Measurements from ENCODE around the gene TRAPPC14. TPM values are rescaled to one million over a fixed set of nuclear protein-coding genes. Genes with fewer than 3 reads are reported as not detected.

Gene TRAPPC14
- total and polyA plus RNA-seq, 2 of the 13 experiments (the other 11 are each of a cell fraction or from before 2014, with no cell fraction given), result 4.7 to 9.6 TPM

DNA sequence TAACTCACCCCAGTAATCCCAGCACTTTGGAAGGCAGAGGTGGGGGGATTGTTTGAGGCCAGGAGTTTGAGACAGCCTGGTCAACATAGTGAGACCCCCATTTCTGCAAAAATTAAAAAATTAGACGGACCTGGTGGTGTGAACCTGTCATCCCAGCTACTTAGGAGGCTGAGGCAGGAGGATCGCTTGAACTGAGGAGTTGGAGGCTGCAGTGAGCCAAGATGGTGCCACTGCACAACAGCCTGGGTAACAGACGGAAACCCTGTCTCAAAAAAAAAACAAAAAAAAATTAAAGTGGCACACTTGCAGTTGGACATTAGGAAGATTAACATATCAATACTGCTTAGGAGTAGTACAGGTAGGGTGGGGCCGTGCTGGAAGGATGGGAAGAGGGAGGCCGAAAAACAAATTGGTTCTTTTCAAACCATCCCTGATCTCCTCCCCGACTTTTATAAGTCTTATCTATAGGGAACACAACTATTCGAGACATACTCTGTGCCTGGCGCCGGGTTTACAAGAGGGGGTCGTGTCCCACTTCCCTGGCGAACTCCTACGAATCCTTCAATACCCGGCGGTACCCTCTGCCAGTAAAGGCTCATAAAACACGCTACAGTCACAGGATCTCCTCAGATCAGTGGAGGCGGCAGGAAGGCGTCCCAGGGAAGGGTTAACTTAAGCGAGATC, 40.0 kb downstream of the TRAPPC14 start (continued):
- TF ChIP-seq GABPA (IDR thresholded peaks at IDR 0.05; ENCODE audit: low read depth, low read length) (no peak), GABPA (CRISPR knock-in tag; IDR thresholded peaks at IDR 0.05; ENCODE audit: low read depth) (no peak), ELF4 (CRISPR knock-in tag; IDR thresholded peaks at IDR 0.05; ENCODE audit: borderline replicate concordance) (0 out of 2 replicates have a peak, but pooled peaks have one; percentile 37), NR3C1 (CRISPR knock-in tag; IDR thresholded peaks at IDR 0.05) (no peak)

DNA sequence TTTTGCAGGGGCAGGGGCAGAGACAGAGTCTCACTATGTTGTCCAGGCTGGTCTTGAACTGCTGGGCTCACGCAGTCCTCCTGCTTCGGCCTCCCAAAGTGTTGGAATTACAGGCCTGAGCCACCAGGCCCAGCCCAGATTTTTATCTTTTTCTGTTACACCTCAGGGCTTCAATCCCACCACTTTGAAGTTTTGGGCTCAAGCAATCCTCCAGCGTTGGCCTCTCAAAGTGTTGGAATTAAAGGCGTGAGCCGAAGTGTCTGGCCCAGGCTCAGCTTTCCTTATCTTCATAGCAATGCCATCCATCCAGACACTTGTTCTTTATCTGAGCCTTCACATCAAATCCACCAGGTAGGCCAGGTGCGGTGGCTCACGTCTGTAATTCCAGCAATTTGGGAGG, 43.5 kb downstream of the TRAPPC14 start:
- Histone ChIP-seq H3K27ac (ENCODE audit: extremely low read length, insufficient read depth, low read length) (no peak overlapping the region), H3K4me3 (replicated peaks in 1 of 3; ENCODE audit: insufficient read depth in 1 of 3, low read depth in 2 of 3, low read length in 3 of 3) (no peak overlapping the region), H4K20me1 (ENCODE audit: insufficient read depth, low read length) (no peaks in the 10 kb centered on the region), H3K27me3 (ENCODE audit: control insufficient read depth in 1 of 2, insufficient read depth in 2 of 2, low read length in 2 of 2) (no peaks in the 10 kb centered on the region; a peak in 1 of 5 replicates), H3K9ac (ENCODE audit: insufficient read depth, low read depth, low read length) (no peak overlapping the region), H3K9me3 (ENCODE audit: low read length) (no peaks in the 10 kb centered on the region), H3K4me2 (ENCODE audit: low read depth, low read length) (no peak overlapping the region), H2AFZ (ENCODE audit: low read length) (no peak overlapping the region), H3K79me2 (ENCODE audit: insufficient read depth, low read length) (peaks cover 8% of the 10 kb centered on the region), H3K4me1 (ENCODE audit: insufficient read depth, low read length) (peaks cover 29% of the 10 kb centered on the region), H3K36me3 (replicated peaks in 1 of 2; ENCODE audit: control insufficient read depth in 1 of 2, insufficient read depth in 2 of 2, low read length in 2 of 2) (peaks cover 4 to 19% of the 10 kb centered on the region in 2 experiments; a peak in 3 of 5 replicates)
- DNase-seq (ENCODE audit: low spot score) (no peak), FAIRE-seq (no peak), ATAC-seq (no peak)
- ChIA-PET POLR2A (no interaction called here), CTCF (ENCODE audit: low intra/inter-chr PET ratio, low total read pairs) (no interaction called here)
- in situ Hi-C loops (cut with HindIII; ENCODE audit: extremely low pct_ligation_motif_present, low pct_unique_long_range_greater_than_20kb) (no loop called here), intact Hi-C loops (cut with micrococcal nuclease; ENCODE audit: unreplicated experiment) (no loop called here)
- WGBS (ENCODE audit: low lambda C conversion rate), result 97% methylated on average over 7 of the region's 7 CpGs
- BruUV-seq (replicated peaks), result no TSS peak
- TF ChIP-seq, protein P1, sequence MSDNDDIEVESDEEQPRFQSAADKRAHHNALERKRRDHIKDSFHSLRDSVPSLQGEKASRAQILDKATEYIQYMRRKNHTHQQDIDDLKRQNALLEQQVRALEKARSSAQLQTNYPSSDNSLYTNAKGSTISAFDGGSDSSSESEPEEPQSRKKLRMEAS (IDR thresholded peaks at IDR 0.05), result no peak
- TF ChIP-seq WIZ (CRISPR knock-in tag; IDR thresholded peaks at IDR 0.05) (no peak), ZNF234 (CRISPR knock-in tag; conservative IDR thresholded peaks at IDR 0.05) (no peak), ZMYM2 (CRISPR knock-in tag; IDR thresholded peaks at IDR 0.05) (no peak), MED8 (CRISPR knock-in tag; IDR thresholded peaks at IDR 0.05; ENCODE audit: insufficient replicate concordance) (no peak)
- TF ChIP-seq, protein P2, sequence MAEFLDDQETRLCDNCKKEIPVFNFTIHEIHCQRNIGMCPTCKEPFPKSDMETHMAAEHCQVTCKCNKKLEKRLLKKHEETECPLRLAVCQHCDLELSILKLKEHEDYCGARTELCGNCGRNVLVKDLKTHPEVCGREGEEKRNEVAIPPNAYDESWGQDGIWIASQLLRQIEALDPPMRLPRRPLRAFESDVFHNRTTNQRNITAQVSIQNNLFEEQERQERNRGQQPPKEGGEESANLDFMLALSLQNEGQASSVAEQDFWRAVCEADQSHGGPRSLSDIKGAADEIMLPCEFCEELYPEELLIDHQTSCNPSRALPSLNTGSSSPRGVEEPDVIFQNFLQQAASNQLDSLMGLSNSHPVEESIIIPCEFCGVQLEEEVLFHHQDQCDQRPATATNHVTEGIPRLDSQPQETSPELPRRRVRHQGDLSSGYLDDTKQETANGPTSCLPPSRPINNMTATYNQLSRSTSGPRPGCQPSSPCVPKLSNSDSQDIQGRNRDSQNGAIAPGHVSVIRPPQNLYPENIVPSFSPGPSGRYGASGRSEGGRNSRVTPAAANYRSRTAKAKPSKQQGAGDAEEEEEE (CRISPR knock-in tag; IDR thresholded peaks at IDR 0.05; ENCODE audit: borderline replicate concordance), result no peak
- TF ChIP-seq, protein P3, sequence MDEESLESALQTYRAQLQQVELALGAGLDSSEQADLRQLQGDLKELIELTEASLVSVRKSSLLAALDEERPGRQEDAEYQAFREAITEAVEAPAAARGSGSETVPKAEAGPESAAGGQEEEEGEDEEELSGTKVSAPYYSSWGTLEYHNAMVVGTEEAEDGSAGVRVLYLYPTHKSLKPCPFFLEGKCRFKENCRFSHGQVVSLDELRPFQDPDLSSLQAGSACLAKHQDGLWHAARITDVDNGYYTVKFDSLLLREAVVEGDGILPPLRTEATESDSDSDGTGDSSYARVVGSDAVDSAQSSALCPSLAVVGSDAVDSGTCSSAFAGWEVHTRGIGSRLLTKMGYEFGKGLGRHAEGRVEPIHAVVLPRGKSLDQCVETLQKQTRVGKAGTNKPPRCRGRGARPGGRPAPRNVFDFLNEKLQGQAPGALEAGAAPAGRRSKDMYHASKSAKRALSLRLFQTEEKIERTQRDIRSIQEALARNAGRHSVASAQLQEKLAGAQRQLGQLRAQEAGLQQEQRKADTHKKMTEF (CRISPR knock-in tag; IDR thresholded peaks at IDR 0.05), result no peak
- TF ChIP-seq, protein P4, sequence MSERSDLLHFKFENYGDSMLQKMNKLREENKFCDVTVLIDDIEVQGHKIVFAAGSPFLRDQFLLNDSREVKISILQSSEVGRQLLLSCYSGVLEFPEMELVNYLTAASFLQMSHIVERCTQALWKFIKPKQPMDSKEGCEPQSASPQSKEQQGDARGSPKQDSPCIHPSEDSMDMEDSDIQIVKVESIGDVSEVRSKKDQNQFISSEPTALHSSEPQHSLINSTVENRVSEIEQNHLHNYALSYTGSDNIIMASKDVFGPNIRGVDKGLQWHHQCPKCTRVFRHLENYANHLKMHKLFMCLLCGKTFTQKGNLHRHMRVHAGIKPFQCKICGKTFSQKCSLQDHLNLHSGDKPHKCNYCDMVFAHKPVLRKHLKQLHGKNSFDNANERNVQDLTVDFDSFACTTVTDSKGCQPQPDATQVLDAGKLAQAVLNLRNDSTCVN (CRISPR knock-in tag; IDR thresholded peaks at IDR 0.05; ENCODE audit: borderline replicate concordance), result no peak

Data from HepG2 (cell line).